Adrenal gland (tissue), 5 donors: ENCODE results near the gene MTARC2.

Experiments
- POLR2A ChIP-seq, 2 donors: fragments of 450-650 bp; IDR thresholded peaks; one replicate each; pipeline ENCODE4 v1.6.1; 2017; ENCODE audit warnings: antibody characterized with exemption in 2 of 2, mild to moderate bottlenecking in 2 of 2, moderate library complexity in 1 of 2
- TF ChIP-seq, protein P1 (sequence below), 6 experiments: fragments of 450-650 bp in 4 of 6; fragments of 200-600 bp in 2 of 6; sonication (generic) in 1 of 6; IDR thresholded peaks; 1 replicate in 5 of 6; 2 replicates in 1 of 6; pipeline versions ENCODE4 v1.5.1 to v1.8.0; 2016 to 2021; ENCODE audit warnings: antibody characterized with exemption in 6 of 6, mild to moderate bottlenecking in 2 of 6, moderate library complexity in 1 of 6
- donor health status: DM: no; HTN: no; CAD: no.

DNA sequence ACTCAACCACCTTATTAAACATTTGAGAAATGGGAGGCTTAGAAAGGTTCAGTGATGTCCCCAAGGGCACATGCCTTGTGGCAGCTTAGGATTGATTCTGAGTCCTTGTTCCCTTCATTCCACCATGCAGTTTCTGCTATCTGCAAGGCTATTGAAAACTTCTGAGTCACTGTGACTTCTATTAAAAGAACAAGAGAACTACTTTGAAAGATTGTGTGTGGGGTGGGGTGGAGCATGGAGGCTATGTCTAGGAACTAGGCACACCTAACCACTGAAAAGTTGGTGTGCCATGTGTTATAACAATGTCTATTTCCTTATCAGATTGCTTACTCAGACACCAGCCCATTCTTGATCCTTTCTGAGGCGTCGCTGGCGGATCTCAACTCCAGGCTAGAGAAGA, 49.4 kb downstream of the MTARC2 start:
- TF ChIP-seq, protein P1, sequence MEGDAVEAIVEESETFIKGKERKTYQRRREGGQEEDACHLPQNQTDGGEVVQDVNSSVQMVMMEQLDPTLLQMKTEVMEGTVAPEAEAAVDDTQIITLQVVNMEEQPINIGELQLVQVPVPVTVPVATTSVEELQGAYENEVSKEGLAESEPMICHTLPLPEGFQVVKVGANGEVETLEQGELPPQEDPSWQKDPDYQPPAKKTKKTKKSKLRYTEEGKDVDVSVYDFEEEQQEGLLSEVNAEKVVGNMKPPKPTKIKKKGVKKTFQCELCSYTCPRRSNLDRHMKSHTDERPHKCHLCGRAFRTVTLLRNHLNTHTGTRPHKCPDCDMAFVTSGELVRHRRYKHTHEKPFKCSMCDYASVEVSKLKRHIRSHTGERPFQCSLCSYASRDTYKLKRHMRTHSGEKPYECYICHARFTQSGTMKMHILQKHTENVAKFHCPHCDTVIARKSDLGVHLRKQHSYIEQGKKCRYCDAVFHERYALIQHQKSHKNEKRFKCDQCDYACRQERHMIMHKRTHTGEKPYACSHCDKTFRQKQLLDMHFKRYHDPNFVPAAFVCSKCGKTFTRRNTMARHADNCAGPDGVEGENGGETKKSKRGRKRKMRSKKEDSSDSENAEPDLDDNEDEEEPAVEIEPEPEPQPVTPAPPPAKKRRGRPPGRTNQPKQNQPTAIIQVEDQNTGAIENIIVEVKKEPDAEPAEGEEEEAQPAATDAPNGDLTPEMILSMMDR (IDR thresholded peaks at IDR 0.05): no peak
- no peak for TF ChIP-seq POLR2A (IDR thresholded peaks at IDR 0.05)
